BE2C (cell line): Measurements from ENCODE around the gene CACNA2D3.

Experiments
- DNase-seq: peaks from one replicate; pipeline ENCODE4 v3.0.0-alpha.2; 2020
- H3K27me3 ChIP-seq: fragments of 250-450 bp; sonication (Bioruptor Pico); 2 replicates; pipeline ENCODE4 v1.5.1; 2020; ENCODE audit warnings: mild to moderate bottlenecking
- H3K36me3 ChIP-seq: fragments of 250-450 bp; sonication (Bioruptor Pico); 2 replicates; pipeline ENCODE4 v1.5.1; 2020; ENCODE audit warnings: mild to moderate bottlenecking
- H3K4me1 ChIP-seq: fragments of 250-450 bp; sonication (Bioruptor Pico); 2 replicates; pipeline ENCODE4 v1.5.1; 2020
- H3K4me3 ChIP-seq: 2 replicates; pipeline ENCODE4 v1.5.1; 2011; ENCODE audit warnings: low read depth, low read length
- H3K9me3 ChIP-seq: fragments of 250-450 bp; sonication (Bioruptor Pico); 2 replicates; pipeline ENCODE4 v1.5.1; 2020
- TF ChIP-seq, protein P1 (sequence below): IDR thresholded peaks from 2 replicates; pipeline ENCODE4 v1.5.1; 2012; ENCODE audit warnings: mild to moderate bottlenecking, low read depth, low read length

CACNA2D3 gene

DNA sequence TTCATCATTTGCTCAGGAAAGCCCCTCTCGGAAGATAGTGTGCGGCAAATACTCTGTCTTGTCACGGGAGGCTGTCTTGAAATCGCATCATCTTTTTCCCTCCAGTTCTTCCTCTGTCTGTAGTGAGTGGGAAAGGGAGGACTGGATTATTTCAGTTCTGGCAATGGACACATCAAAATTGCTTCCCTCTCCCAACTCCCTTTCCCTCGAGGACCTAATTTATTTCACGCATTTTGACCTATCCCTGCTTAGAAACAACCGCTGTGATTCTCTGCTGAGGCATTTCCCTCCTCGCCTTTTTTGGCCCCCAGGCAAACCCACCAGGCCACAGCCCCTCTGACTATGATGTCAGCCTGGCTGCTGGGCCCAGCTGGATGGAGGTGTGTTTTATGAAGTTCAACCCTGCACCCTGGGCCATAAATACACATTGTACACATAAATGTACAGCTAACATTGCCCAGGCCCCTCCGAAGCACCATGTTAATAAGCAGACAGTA, 944.2 kb downstream of the CACNA2D3 start:
- Histone ChIP-seq H3K4me1 (no peaks in the 10 kb centered on the region), H3K27me3 (no peaks in the 10 kb centered on the region), H3K36me3 (no peaks in the 10 kb centered on the region), H3K4me3 (no peak overlapping the region), H3K9me3 (no peaks in the 10 kb centered on the region)
- DNase-seq: no peak
- TF ChIP-seq, protein P1, sequence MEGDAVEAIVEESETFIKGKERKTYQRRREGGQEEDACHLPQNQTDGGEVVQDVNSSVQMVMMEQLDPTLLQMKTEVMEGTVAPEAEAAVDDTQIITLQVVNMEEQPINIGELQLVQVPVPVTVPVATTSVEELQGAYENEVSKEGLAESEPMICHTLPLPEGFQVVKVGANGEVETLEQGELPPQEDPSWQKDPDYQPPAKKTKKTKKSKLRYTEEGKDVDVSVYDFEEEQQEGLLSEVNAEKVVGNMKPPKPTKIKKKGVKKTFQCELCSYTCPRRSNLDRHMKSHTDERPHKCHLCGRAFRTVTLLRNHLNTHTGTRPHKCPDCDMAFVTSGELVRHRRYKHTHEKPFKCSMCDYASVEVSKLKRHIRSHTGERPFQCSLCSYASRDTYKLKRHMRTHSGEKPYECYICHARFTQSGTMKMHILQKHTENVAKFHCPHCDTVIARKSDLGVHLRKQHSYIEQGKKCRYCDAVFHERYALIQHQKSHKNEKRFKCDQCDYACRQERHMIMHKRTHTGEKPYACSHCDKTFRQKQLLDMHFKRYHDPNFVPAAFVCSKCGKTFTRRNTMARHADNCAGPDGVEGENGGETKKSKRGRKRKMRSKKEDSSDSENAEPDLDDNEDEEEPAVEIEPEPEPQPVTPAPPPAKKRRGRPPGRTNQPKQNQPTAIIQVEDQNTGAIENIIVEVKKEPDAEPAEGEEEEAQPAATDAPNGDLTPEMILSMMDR: no peak

DNA sequence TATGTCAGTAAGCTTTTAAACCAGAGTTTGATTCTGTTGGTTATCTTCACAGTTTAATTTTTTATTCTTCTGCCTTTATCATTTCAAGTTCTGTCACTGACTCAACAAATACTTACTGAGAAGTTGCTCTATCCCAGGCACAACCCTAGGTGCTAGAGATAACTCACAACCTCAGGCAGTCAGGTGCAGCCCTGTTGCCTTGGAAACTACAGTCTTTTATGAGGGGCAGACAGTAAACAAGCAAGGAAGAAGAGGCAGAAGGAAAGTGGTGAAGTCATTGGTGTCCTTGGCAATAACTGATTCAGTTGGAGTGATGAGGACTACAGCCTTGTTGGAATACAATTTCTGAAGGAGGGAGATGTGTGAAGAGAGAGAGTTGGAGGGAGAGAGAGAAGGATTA, 947.6 kb downstream of the CACNA2D3 start:
- Histone ChIP-seq H3K27me3 (no peaks in the 10 kb centered on the region), H3K9me3 (no peaks in the 10 kb centered on the region), H3K36me3 (no peaks in the 10 kb centered on the region), H3K4me1 (no peaks in the 10 kb centered on the region), H3K4me3 (no peak overlapping the region)
- DNase-seq: no peak
- TF ChIP-seq, protein P1: no peak

DNA sequence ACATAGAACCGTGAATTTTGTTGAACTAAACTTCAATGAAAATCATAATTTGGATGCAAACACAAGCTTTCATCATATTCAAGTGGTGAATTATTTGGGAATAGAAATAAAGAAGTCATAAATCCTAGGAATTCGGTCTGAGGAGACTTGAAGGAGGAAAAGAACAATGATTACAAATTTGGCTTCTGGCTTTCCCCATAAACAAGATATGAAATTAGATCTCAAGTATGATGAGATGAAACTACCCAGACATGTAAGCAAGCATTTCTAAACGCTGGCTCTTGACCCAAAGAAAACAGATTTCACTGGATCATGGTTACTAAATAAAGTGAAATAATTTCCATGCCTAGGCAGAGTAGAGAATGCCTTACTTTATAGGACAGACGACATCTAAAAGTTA, 952.4 kb downstream of the CACNA2D3 start:
- Histone ChIP-seq H3K4me1 (no peaks in the 10 kb centered on the region), H3K4me3 (no peak overlapping the region), H3K36me3 (no peaks in the 10 kb centered on the region), H3K9me3 (no peaks in the 10 kb centered on the region), H3K27me3 (no peaks in the 10 kb centered on the region)
- no peak for DNase-seq
- TF ChIP-seq, protein P1: no peak

DNA sequence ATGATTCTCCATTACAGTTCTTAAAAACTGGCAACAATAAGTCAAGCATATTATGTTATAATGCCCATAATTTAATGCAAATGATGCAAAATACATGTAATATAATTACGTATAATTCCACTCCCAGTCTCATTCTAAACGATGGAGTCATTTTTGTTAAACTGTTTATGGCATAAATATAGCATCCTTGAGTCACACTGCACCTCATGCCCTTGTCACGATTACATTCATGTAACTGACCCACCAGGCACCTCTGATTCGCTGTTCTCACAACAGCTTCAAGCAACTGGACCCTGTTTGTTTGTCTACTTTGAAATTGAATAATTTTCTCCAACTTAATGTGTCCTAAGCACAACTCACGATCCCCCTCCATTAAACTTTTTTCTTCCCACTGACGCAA, 953.5 kb downstream of the CACNA2D3 start:
- Histone ChIP-seq H3K36me3 (no peaks in the 10 kb centered on the region), H3K4me3 (no peak overlapping the region), H3K4me1 (no peaks in the 10 kb centered on the region), H3K9me3 (no peaks in the 10 kb centered on the region), H3K27me3 (no peaks in the 10 kb centered on the region)
- no peak for DNase-seq
- TF ChIP-seq, protein P1: no peak

DNA sequence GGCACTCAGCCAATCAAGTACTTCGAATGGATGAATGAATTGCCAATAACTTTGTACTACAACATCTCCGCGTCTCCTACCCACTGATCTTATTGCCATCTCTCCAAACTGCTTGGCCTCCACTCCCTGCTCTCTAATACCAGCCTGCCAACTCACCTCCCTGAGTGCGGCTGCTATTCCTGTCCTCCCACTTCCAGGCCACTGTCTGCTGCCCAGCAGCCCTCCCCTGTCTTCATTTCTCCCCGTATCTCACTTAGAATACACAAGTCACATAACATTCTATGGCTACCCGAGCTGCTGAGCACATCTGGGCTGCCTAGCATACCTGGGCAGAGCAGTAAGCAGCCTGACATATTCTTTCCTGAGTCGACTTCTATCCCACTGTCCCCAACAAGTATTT, 955.4 kb downstream of the CACNA2D3 start:
- DNase-seq: no peak
- Histone ChIP-seq H3K4me1 (no peaks in the 10 kb centered on the region), H3K36me3 (no peaks in the 10 kb centered on the region), H3K27me3 (no peaks in the 10 kb centered on the region), H3K9me3 (no peaks in the 10 kb centered on the region), H3K4me3 (no peak overlapping the region)
- TF ChIP-seq, protein P1: no peak

DNA sequence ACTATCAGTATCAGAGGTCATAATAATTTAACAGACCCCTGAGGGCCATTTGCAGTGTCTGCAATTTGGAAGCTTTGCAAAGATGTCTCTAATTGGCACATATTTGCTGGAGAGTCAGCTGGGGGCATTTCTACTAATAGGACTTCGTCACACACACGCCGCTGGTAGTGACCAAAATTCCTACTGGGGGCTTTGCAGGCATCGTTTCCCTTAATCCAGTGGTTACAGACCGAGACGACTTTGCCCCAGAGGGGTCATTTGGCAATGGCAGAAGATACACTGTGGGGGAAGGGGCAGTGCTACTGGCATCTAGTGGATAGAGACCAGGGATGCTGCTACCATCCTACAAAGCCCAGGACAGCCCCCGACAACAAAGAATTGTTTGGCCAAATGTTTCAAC, 956.5 kb downstream of the CACNA2D3 start:
- no peaks in the 10 kb centered on the region for H3K27me3 ChIP-seq
- H3K4me1 ChIP-seq: no peaks in the 10 kb centered on the region
- TF ChIP-seq, protein P1: no peak
- no peaks in the 10 kb centered on the region for H3K36me3 ChIP-seq
- no peaks in the 10 kb centered on the region for H3K9me3 ChIP-seq
- no peak for DNase-seq
- no peak overlapping the region for H3K4me3 ChIP-seq
